Neural cell (in vitro differentiated cells): ENCODE results near the gene IFITM2. TPM values are rescaled to one million over a fixed set of nuclear protein-coding genes. Genes with fewer than 3 reads are reported as not detected.

Experiments
- H2AFZ ChIP-seq: fragments of 200-600, 300-800 bp; sonication (generic), shearing (Covaris generic); 2 replicates; pipeline ENCODE4 v1.6.0; 2014; ENCODE audit warnings: low read depth, mild to moderate bottlenecking, antibody characterized with exemption, low read length, moderate library complexity
- H3F3A ChIP-seq: fragments of 200-600 bp; shearing (Covaris generic); 2 replicates; pipeline ENCODE4 v1.6.1; 2016; ENCODE audit warnings: mild to moderate bottlenecking, moderate library complexity, mixed read lengths, antibody characterized with exemption, low read length; ENCODE audit not compliant: insufficient read depth, poor library complexity, severe bottlenecking
- H3K27ac ChIP-seq: fragments of 200-600, 300-800 bp; sonication (generic), shearing (Covaris generic); 2 replicates; pipeline ENCODE4 v1.5.1; 2014; ENCODE audit warnings: mild to moderate bottlenecking, low read length, moderate library complexity
- H3K27me3 ChIP-seq: fragments of 300-800, 200-600 bp; sonication (generic), shearing (Covaris generic); 2 replicates; pipeline ENCODE4 v1.6.0; 2014; ENCODE audit warnings: mild to moderate bottlenecking, low read depth, low read length, moderate library complexity; ENCODE audit not compliant: insufficient read depth
- H3K36me3 ChIP-seq: fragments of 300-800, 200-600 bp; sonication (generic), shearing (Covaris generic); 2 replicates; pipeline ENCODE4 v1.5.1; 2014; ENCODE audit warnings: mild to moderate bottlenecking, antibody characterized with exemption, low read length, moderate library complexity; ENCODE audit not compliant: insufficient read depth
- H3K4me2 ChIP-seq: fragments of 300-800, 200-600 bp; sonication (generic), shearing (Covaris generic); 2 replicates; pipeline ENCODE4 v1.6.0; 2014; ENCODE audit warnings: mild to moderate bottlenecking, low read length
- H3K4me3 ChIP-seq: fragments of 300-800, 200-600 bp; sonication (generic), shearing (Covaris generic); 2 replicates; pipeline ENCODE4 v1.5.1; 2014; ENCODE audit warnings: mild to moderate bottlenecking, low read length, moderate library complexity
- H3K79me2 ChIP-seq: fragments of 200-600 bp; shearing (Covaris generic); replicated peaks from 2 replicates; pipeline ENCODE4 v1.6.0; 2014; ENCODE audit warnings: mild to moderate bottlenecking, low read length, moderate library complexity; ENCODE audit not compliant: insufficient read depth
- H3K9ac ChIP-seq: fragments of 300-800, 200-600 bp; sonication (generic), shearing (Covaris generic); 2 replicates; pipeline ENCODE4 v1.6.1; 2016; ENCODE audit warnings: mild to moderate bottlenecking, low read length, mixed read lengths
- H3K9me2 ChIP-seq: fragments of 200-600 bp; shearing (Covaris generic); 2 replicates; pipeline ENCODE4 v1.6.1; 2016; ENCODE audit warnings: mild to moderate bottlenecking, low read length, mixed read lengths; ENCODE audit not compliant: insufficient read depth
- H3K9me3 ChIP-seq: fragments of 200-600, 300-800 bp; sonication (generic), shearing (Covaris generic); 2 replicates; pipeline ENCODE4 v1.6.1; 2016; ENCODE audit warnings: mild to moderate bottlenecking, mixed run types, low read length, moderate library complexity, mixed read lengths
- H4K20me1 ChIP-seq: fragments of 200-600 bp; shearing (Covaris generic); 2 replicates; pipeline ENCODE4 v1.6.1; 2016; ENCODE audit warnings: mild to moderate bottlenecking, mixed run types; ENCODE audit not compliant: insufficient read depth
- EP300 ChIP-seq: fragments of 450-650 bp; conservative IDR thresholded peaks from 2 replicates; pipeline ENCODE4 v1.6.1; 2014; ENCODE audit warnings: antibody characterized with exemption, mild to moderate bottlenecking, moderate library complexity; ENCODE audit not compliant: poor library complexity, severe bottlenecking
- EZH2 ChIP-seq: fragments of 200-600, 300-800 bp; shearing (Covaris generic), sonication (generic); IDR thresholded peaks from 2 replicates; pipeline ENCODE4 v1.6.1; 2014; ENCODE audit warnings: antibody characterized with exemption, low read length, borderline replicate concordance, mild to moderate bottlenecking; ENCODE audit not compliant: insufficient read depth, poor library complexity, severe bottlenecking
- MXI1 ChIP-seq: fragments of 450-650 bp; conservative IDR thresholded peaks from 2 replicates; pipeline ENCODE4 v1.6.1; 2014; ENCODE audit warnings: antibody characterized with exemption, mild to moderate bottlenecking; ENCODE audit not compliant: poor library complexity, severe bottlenecking
- POLR2AphosphoS5 ChIP-seq: IDR thresholded peaks from 2 replicates; pipeline ENCODE4 v1.6.1; 2012
- RAD21 ChIP-seq: fragments of 450-650 bp; conservative IDR thresholded peaks from 2 replicates; pipeline ENCODE4 v1.6.1; 2014; ENCODE audit warnings: antibody characterized with exemption, mild to moderate bottlenecking, moderate library complexity
- SMC3 ChIP-seq: fragments of 450-650 bp; conservative IDR thresholded peaks from 2 replicates; pipeline ENCODE4 v1.6.1; 2014; ENCODE audit warnings: antibody characterized with exemption, mild to moderate bottlenecking, moderate library complexity; ENCODE audit not compliant: poor library complexity
- TAF1 ChIP-seq: IDR thresholded peaks from 2 replicates; pipeline ENCODE4 v1.6.1; 2012; ENCODE audit warnings: low read depth
- polyA plus RNA-seq: library from polyadenylated mRNA; depleted of rRNA; stranded (reverse); fragments of >200 nt; gene quantifications from 2 replicates; pipeline ENCODE4 v1.2.3, GENCODE V29; 2014
- TF ChIP-seq, protein P1 (sequence below): IDR thresholded peaks from 2 replicates; pipeline ENCODE4 v1.6.1; 2012; ENCODE audit warnings: borderline replicate concordance
- TF ChIP-seq, protein P2 (sequence below): fragments of 450-650 bp; IDR thresholded peaks from 2 replicates; pipeline ENCODE4 v1.5.1; 2014; ENCODE audit warnings: antibody characterized with exemption, mild to moderate bottlenecking, moderate library complexity; ENCODE audit not compliant: poor library complexity, severe bottlenecking

Gene IFITM2
- polyA plus RNA-seq, 1 donor from 2014 or later: not detected

DNA sequence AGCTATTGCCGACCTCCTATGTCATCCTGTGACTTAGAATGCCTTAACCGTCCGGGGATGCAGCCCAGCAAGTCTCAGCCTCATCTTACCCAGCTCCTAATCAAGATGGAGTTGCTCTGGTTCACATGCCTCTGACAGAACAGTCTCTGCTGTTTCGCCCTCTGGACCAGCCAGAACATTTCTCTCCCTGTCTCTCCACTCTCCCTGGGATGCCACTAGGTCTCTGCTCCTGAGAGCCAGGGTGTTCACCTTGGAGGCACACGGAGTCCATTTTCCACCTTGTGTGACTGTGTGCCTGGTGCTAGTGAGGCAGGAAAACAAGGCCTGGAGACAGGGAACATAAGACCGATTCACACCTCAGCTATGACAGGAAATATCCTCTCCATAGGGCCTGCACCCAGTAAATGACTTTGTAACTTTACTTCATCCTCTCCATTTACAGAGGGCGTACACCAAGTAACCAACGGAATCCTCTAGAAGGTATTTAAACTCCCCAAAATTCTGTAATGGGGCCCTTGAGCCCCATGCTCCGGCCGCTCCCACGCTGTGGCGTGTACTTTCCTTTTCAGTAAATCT, 44.9 kb downstream of the IFITM2 start:
- H3K79me2 ChIP-seq: no peaks in the 10 kb centered on the region
- H4K20me1 ChIP-seq: no peaks in the 10 kb centered on the region
- H3K4me2 ChIP-seq: no peak overlapping the region
- no peaks in the 10 kb centered on the region for H3K9me2 ChIP-seq
- no peaks in the 10 kb centered on the region for H3K9me3 ChIP-seq
- no peak overlapping the region for H2AFZ ChIP-seq
- H3K9ac ChIP-seq: no peak overlapping the region
- no peaks in the 10 kb centered on the region for H3K36me3 ChIP-seq
- no peaks in the 10 kb centered on the region for H3K27me3 ChIP-seq
- TF ChIP-seq RAD21 (no peak), MXI1 (no peak), EP300 (no peak), EZH2 (no peak), SMC3 (no peak), TAF1 (no peak), POLR2AphosphoS5 (no peak)
- TF ChIP-seq, protein P1, sequence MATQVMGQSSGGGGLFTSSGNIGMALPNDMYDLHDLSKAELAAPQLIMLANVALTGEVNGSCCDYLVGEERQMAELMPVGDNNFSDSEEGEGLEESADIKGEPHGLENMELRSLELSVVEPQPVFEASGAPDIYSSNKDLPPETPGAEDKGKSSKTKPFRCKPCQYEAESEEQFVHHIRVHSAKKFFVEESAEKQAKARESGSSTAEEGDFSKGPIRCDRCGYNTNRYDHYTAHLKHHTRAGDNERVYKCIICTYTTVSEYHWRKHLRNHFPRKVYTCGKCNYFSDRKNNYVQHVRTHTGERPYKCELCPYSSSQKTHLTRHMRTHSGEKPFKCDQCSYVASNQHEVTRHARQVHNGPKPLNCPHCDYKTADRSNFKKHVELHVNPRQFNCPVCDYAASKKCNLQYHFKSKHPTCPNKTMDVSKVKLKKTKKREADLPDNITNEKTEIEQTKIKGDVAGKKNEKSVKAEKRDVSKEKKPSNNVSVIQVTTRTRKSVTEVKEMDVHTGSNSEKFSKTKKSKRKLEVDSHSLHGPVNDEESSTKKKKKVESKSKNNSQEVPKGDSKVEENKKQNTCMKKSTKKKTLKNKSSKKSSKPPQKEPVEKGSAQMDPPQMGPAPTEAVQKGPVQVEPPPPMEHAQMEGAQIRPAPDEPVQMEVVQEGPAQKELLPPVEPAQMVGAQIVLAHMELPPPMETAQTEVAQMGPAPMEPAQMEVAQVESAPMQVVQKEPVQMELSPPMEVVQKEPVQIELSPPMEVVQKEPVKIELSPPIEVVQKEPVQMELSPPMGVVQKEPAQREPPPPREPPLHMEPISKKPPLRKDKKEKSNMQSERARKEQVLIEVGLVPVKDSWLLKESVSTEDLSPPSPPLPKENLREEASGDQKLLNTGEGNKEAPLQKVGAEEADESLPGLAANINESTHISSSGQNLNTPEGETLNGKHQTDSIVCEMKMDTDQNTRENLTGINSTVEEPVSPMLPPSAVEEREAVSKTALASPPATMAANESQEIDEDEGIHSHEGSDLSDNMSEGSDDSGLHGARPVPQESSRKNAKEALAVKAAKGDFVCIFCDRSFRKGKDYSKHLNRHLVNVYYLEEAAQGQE: no peak
- TF ChIP-seq, protein P2, sequence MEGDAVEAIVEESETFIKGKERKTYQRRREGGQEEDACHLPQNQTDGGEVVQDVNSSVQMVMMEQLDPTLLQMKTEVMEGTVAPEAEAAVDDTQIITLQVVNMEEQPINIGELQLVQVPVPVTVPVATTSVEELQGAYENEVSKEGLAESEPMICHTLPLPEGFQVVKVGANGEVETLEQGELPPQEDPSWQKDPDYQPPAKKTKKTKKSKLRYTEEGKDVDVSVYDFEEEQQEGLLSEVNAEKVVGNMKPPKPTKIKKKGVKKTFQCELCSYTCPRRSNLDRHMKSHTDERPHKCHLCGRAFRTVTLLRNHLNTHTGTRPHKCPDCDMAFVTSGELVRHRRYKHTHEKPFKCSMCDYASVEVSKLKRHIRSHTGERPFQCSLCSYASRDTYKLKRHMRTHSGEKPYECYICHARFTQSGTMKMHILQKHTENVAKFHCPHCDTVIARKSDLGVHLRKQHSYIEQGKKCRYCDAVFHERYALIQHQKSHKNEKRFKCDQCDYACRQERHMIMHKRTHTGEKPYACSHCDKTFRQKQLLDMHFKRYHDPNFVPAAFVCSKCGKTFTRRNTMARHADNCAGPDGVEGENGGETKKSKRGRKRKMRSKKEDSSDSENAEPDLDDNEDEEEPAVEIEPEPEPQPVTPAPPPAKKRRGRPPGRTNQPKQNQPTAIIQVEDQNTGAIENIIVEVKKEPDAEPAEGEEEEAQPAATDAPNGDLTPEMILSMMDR: no peak
- no peaks in the 10 kb centered on the region for H3F3A ChIP-seq
- no peak overlapping the region for H3K4me3 ChIP-seq
- H3K27ac ChIP-seq: no peak overlapping the region

DNA sequence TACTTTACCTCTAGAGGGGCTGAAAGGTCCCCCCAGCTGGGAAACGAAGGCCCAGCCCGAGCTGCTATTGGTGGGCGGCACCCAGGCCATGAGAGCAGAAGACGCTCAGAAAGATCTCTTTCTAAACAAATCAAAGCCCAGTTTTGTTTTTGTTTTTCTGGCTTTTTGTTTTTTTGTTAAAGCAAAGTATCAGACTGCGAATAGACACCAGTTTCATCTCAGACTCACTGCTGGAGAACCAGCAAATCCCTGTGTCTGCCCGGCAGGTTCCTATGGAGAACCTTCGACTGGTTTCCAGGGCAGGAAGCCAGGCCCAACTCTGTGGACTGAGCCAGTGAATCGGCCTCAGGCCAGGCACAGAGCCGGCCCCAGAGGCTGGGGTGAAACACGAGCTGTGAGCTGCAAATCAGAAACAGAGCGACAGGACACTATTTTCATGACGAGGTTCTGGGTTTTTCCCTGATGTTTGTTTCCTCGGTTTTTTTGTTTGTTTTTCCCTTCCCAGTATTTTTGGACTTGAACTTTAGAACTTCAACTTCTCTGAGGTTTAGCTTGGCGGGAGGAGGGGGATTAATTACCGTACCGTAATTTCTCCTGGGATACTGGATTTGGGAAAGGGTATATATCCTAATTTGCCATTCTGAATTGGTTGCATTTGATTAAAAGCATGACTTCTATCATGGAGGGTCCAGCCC, 45.7 kb downstream of the IFITM2 start:
- H3K9ac ChIP-seq: no peak overlapping the region
- no peak overlapping the region for H3K27ac ChIP-seq
- H3K27me3 ChIP-seq: no peaks in the 10 kb centered on the region
- H2AFZ ChIP-seq: no peak overlapping the region
- no peak overlapping the region for H3K4me2 ChIP-seq
- TF ChIP-seq, protein P1: no peak
- TF ChIP-seq TAF1 (no peak), POLR2AphosphoS5 (no peak), SMC3 (no peak)
- H3F3A ChIP-seq: no peaks in the 10 kb centered on the region
- no peaks in the 10 kb centered on the region for H4K20me1 ChIP-seq
- no peaks in the 10 kb centered on the region for H3K9me3 ChIP-seq
- no peaks in the 10 kb centered on the region for H3K79me2 ChIP-seq
- no peak overlapping the region for H3K4me3 ChIP-seq
- H3K9me2 ChIP-seq: no peaks in the 10 kb centered on the region
- H3K36me3 ChIP-seq: no peaks in the 10 kb centered on the region
